Measurements from ENCODE around the gene INHBB.
"Not testable (repeated sequence)": the region's sequence is repeated elsewhere in the genome, so short reads cannot be mapped to it uniquely, and the experiment has no call there.

The INHBB gene

DNA sequence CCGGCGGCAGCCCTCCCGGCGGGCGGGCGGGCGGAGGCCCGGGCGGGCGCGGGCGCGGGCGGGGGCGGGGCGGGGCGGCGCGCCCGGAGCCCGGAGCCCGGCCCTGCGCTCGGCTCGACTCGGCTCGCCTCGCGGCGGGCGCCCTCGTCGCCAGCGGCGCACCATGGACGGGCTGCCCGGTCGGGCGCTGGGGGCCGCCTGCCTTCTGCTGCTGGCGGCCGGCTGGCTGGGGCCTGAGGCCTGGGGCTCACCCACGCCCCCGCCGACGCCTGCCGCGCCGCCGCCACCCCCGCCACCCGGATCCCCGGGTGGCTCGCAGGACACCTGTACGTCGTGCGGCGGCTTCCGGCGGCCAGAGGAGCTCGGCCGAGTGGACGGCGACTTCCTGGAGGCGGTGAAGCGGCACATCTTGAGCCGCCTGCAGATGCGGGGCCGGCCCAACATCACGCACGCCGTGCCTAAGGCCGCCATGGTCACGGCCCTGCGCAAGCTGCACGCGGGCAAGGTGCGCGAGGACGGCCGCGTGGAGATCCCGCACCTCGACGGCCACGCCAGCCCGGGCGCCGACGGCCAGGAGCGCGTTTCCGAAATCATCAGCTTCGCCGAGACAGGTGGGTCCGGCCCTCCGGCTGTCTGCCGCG, at the start of gene INHBB:
Gene INHBB, plus strand, starts transcription at position 111 of the 641 bp plus-strand sequence. Its CDS starts 53 bp downstream, at position 164.
- no peak for DNase-seq (ENCODE audit: low read depth in 2 of 2)

DNA sequence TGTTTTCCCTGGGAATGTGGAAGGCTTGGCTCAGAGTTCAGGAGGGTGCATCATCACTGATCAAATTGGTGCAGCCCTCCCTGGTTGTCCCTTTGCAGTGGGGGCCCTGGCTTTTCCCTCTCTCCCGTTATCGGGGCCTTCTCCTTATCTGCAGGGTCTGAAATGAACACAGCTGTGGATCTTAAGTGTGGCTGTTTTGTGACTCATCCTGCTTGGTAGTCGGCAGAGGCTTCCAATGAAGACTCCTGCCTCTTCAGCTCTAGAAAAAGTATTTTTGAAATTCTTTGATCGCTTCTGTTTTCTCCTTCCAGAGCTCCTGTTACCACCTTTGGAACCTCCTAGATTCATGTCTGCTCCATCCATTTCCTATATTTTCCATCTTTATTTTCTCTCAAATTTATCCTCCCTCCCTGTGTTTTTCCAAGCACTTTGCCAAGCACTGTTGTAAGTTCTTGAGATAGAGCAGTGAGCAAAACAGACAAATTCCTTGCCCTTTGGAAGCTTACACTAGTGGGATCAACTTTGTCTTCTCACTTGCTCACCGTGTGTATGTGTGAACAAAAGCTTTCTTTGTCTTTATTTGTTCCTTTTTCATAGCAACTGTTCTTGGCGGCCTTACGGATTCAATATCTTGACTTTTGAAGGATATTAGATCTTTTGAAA, 47.6 kb upstream of the INHBB start:
- DNase-seq (ENCODE audit: low read depth in 2 of 2), result no peak

DNA sequence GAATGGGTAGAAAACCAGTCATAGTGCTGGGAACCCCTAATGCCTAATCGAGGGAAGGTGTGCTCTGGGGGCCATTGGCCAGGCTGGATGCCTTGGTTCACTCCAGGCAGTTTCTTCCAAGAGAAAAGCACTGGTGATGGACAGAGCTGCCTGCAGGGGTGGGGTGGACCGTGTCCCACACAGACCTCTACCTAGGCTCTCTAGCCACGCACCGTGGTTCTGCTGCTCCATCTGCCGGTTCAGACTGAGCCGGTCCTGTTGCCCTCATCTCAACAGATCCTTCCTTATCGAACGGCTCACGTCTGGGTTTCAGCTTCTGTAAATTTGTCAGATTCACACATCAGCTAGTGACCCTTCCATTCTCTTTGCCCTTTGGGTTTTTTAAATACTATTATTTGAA, 46.9 kb upstream of the INHBB start:
- DNase-seq (ENCODE audit: low read depth in 2 of 2), result no peak

DNA sequence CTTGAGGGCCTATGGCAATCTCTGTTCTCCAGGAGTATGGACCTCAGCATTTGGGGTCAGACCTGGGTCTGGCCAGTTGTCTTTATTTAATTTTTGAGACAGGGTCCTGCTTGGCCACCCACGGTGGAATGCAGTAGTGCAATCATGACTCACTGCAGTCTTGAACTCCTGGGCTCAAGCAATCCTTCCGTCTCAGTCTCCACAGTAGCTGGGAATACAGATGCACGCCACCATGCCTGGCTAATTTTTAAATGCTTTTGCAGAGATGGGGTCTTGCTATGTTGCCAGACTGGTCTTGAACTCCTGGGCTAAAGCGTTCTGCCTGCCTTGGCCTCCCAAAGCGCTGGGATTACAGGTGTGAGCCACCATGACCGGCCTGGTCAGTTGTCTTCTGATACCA, 46.4 kb upstream of the INHBB start:
- no peak for DNase-seq (ENCODE audit: low read depth in 2 of 2)

GRCh38 chr2:120300385-120300784, 45.6 kb upstream of the INHBB start:
- DNase-seq (ENCODE audit: low read depth in 2 of 2), result no peak

DNA sequence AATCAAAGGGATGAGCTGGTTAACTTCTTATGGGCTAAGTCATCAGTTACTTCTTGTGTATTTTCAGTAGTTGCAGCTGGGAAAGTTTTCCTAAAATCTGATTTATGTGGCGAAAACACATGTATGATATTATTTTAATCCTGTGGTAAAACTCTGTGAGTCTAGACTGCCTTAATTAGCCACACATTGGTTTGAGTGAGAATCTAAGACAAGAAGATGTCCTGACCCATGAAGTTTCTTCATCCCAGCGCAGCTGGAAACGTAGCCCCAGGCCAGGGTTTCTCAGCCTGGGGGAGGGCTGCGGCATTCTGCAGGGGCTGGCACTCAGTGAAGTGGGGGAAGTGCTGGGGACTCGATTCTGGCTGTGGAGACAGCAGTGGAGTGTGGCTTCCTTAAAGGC, 44.7 kb upstream of the INHBB start:
- DNase-seq (ENCODE audit: low read depth in 2 of 2), result no peak

DNA sequence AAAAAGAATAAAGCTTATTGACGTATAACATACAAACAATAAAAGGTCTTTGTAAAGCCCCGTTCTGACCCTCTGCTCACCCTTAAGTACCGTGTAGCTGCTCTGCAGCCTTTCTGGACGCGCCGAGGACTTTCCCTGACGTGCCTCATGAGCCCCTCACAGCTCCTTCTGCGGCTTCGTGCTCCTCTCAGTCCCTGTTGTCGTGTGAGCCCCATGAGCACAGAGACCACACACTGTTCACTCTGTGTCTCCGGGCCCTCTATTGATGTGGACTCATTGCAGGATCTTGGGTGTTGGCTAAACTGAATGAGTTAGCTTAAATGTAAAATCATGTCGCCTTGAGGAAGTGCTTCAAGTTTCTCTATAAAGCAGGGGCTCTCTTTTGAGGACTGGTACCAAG, 43.6 kb upstream of the INHBB start:
- no peak for DNase-seq (ENCODE audit: low read depth in 2 of 2)

- DNase-seq (ENCODE audit: low read depth in 2 of 2), result no peak
These were observed 42.8 kb upstream of the INHBB start for GRCh38 chr2:120303177-120303576.

- DNase-seq (ENCODE audit: low read depth in 2 of 2), result no peak
These were observed 40.6 kb upstream of the INHBB start for GRCh38 chr2:120305296-120305695.

DNA sequence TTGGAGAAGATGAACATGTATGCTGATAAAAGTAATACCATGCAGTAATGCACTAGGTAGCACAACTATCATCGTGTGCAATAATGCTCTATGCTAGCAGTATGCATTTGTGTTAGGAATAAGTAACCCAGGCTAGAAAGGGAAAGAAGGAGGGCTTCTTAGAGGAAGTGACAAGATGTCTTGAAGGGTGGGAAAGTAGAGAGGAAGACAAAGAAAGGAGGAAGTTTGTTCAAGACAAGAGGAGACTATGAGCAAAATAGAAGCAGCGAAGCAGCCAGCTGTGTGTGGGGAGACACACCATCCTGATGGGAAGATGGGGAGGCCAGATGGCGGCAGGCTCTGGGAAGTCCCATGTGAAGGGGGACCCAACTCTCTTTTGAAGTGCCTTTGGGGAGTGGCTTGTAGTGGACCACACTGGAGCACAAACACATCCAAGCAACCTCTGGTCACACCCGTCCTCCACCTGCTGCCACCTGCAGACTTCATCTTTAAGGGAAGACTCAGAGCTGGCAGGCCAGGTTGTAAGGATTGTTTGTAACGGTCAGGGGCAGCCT, 39.9 kb upstream of the INHBB start:
- no peak for DNase-seq (ENCODE audit: low read depth in 2 of 2)

DNA sequence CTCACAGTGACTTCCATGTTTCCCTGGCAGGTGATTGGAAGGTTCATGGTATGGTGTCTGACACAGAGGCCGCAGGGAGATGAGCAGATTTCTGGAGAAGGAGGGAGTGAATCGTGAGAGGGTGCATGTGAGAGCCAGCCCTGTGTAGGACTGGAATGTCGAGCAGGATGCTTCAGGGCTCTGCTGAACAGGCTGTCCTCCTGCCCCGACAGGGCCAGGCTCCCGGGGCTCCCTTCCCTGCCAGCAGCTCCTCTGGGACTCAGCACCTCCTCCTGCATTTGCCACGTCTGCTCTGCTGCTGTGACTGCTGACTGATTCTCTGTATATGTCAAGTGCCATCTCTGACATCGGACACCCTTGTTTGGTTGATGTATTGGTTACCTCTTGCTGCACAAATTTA, 38.5 kb upstream of the INHBB start:
- DNase-seq (ENCODE audit: low read depth in 2 of 2), result no peak

DNA sequence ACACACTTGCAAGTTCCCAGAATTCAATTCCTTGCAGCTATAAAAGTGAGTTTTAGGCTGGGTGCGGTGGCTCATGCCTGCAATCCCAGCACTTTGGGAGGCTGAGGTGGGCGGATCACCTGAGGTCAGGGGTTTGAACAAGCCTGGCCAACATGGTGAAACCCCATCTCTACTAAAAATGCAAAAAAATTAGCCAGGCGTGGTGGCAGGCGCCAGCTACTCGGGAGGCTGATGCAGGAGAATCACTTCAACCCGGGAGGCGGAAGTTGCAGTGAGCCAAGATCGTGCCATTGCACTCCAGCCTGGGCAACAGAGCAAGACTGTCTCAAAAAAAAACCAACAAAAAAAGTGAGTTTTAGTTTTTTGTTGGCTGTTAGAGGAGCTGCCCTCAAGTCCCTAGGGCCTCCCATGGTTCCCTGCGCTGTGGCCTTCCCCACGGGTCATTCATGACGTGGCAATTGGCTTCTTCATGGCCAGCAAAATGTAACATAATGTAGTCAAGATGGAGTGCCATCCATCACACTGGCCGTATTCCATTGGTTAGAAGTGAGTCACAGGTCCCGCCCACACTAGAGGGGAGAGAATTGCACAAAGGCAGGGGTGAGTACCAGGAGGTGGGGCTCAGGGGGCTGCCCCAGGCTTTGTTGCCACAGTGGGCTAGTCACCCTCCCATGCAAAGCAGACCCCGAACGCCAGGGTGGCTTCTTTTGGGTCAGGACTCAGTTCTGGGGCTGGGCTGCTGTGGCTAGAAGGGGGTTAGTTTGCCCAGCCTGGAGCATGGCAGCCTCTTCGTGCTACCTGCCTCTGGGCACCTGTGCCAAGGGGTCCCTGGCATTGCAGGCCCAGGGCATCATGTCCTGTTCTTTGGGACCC, 37.7 kb upstream of the INHBB start:
- no peak for DNase-seq (ENCODE audit: low read depth in 2 of 2)

DNA sequence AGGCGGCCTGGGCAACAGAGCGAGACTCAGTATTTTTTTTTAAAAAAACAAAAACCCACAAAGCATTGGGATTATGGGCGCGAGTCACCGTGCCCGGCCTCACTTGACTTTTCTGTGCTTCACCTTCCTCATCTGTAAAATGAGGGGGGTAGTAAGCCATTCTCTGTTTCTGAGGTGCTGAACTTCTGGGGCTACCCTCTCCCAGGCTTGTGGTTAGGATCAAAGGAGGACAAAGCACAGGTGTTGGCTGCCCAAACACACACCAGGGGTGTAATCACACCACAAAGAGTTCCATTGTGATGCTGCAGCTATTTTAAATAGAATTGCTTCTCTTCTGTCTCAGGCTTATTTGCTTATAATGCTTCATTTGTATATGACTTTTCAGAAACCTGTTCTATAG, 35.8 kb upstream of the INHBB start:
- DNase-seq (ENCODE audit: low read depth in 2 of 2), result no peak

- not testable (repeated sequence) for DNase-seq (ENCODE audit: low read depth in 2 of 2)
These were observed 35.1 kb upstream of the INHBB start for GRCh38 chr2:120310841-120311240.

DNA sequence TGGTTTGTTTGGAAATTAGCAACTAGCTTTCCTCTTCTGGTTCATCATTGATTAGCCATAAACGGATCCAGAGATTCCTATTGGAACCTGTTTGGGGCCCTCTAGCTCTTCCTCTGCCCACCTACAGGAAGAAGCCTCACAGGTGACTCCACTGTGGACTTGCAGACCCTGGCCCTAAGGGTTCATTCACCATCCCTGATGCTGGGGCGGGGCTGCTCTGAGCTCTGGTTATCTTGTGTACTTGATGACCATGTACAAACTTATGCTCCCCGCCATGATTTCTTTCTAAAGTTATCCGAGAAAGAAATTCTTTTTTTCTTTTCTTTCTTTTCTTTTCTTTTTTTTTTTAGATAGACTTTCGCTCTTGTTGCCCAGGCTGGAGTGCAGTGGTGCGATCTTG, 33.9 kb upstream of the INHBB start:
- DNase-seq (ENCODE audit: low read depth in 2 of 2), result no peak

- peak; percentile 69 to 77 for DNase-seq (ENCODE audit: low read depth in 2 of 2)
These were observed 32.9 kb upstream of the INHBB start for GRCh38 chr2:120312860-120313694.

- DNase-seq (ENCODE audit: low read depth in 2 of 2), result no peak
These were observed 32.0 kb upstream of the INHBB start for GRCh38 chr2:120313695-120314615.

DNA sequence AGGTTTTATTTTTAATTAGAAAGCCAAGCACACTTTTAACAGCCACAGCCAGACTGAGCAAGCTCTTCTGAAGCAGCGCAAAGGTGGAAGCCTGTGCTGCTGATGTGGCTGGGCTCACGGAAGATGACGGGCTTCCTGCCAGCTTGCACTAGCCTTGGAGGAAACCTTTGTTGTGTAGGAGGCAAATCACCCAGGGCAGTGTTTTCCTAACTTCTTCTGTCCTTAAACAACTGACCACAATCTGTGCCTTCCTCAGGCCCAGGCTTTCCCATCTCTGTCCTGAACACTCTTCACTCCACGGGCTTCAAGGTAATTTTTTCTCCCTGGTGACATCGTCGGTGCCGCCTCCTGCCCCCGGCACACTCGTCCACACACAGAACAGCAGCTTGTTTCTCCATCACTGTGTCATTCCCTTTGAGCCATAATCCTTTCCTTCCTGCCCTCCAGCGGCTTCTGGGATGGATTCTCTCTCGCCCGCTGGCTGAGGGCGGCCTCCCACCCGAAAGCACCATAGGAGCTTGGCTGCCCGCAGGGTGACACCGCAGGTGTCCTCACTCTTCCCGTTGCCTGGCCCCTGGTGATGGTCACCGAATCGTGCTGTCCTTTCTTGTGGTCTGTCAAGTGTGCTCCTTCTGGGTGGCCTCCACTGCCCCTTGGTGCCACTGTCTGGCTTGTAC, 31.1 kb upstream of the INHBB start:
- no peak for DNase-seq (ENCODE audit: low read depth in 2 of 2)

- no peak for DNase-seq (ENCODE audit: low read depth in 2 of 2)
These were observed 30.4 kb upstream of the INHBB start for GRCh38 chr2:120315367-120316033.

Measured in activated CD4-positive, alpha-beta T cell treated with anti-CD3 and anti-CD28 coated beads for 24 hours (primary cell).